Ectodermal cell (in vitro differentiated cells): ENCODE data around the gene CDK6.

Experiments used
- H3K27ac ChIP-seq: 2 replicates; pipeline ENCODE4 v1.7.0; 2013; ENCODE audit warnings: mild to moderate bottlenecking, low read depth, low read length; ENCODE audit not compliant: insufficient read depth, poor library complexity, severe bottlenecking
- H3K27me3 ChIP-seq: 2 replicates; pipeline ENCODE4 v1.7.0; 2013; ENCODE audit warnings: mild to moderate bottlenecking, low read length; ENCODE audit not compliant: insufficient read depth, control insufficient read depth, poor library complexity, severe bottlenecking
- H3K36me3 ChIP-seq: one replicate; pipeline ENCODE4 v1.7.0; 2013; ENCODE audit warnings: low read length; ENCODE audit not compliant: control insufficient read depth, insufficient read depth
- H3K4me1 ChIP-seq: one replicate; pipeline ENCODE4 v1.7.0; 2013; ENCODE audit warnings: low read length; ENCODE audit not compliant: control insufficient read depth, insufficient read depth
- H3K4me3 ChIP-seq: 2 replicates; pipeline ENCODE4 v1.7.0; 2013; ENCODE audit warnings: low read depth, low read length, control low read depth; ENCODE audit not compliant: insufficient read depth
- H3K9me3 ChIP-seq: 2 replicates; pipeline ENCODE4 v1.7.0; 2013; ENCODE audit warnings: mild to moderate bottlenecking, low read length, moderate library complexity; ENCODE audit not compliant: control insufficient read depth
- WGBS, 2 experiments: methylation state at CpG; one replicate each; pipeline ENCODE4 v1.1.7; 2013; ENCODE audit warnings: missing lambda C conversion rate in 2 of 2; 5-methylcytosine and 5-hydroxymethylcytosine counted together

Gene CDK6

GRCh38 chr7:92671505-92672169 lies 164.7 kb downstream of the CDK6 start:
- Histone ChIP-seq H3K36me3 (no peaks in the 10 kb centered on the region), H3K9me3 (no peaks in the 10 kb centered on the region), H3K4me3 (no peak overlapping the region), H3K27ac (no peak overlapping the region), H3K4me1 (no peaks in the 10 kb centered on the region), H3K27me3 (no peaks in the 10 kb centered on the region)
- 94 to 96% methylated on average over 6 of the region's 6 CpGs for WGBS, 2 experiments

- Histone ChIP-seq H3K27me3 (no peaks in the 10 kb centered on the region), H3K4me3 (no peak overlapping the region), H3K9me3 (no peaks in the 10 kb centered on the region), H3K36me3 (no peaks in the 10 kb centered on the region), H3K4me1 (no peaks in the 10 kb centered on the region), H3K27ac (no peak overlapping the region)
- whole genome bisulfite sequencing, 2 experiments = 85 to 90% methylated on average over 2 of the region's 2 CpGs
Measured at GRCh38 chr7:92670204-92670851, 166.0 kb downstream of the CDK6 start.

GRCh38 chr7:92669616-92670165 lies 166.7 kb downstream of the CDK6 start:
- Histone ChIP-seq H3K4me3 (no peak overlapping the region), H3K36me3 (no peaks in the 10 kb centered on the region), H3K4me1 (no peaks in the 10 kb centered on the region), H3K9me3 (no peaks in the 10 kb centered on the region), H3K27me3 (no peaks in the 10 kb centered on the region), H3K27ac (no peak overlapping the region)
- 93 to 96% methylated on average over 3 of the region's 3 CpGs for WGBS, 2 experiments

- no peaks in the 10 kb centered on the region for H3K36me3 ChIP-seq
- H3K27ac ChIP-seq = no peak overlapping the region
- no peaks in the 10 kb centered on the region for H3K27me3 ChIP-seq
- no peaks in the 10 kb centered on the region for H3K4me1 ChIP-seq
- no peaks in the 10 kb centered on the region for H3K9me3 ChIP-seq
- H3K4me3 ChIP-seq = no peak overlapping the region
Measured at GRCh38 chr7:92668564-92668963, 167.8 kb downstream of the CDK6 start.

- 92 to 93% methylated on average over 5 to 6 of the region's 6 CpGs for WGBS, 2 experiments
Measured at GRCh38 chr7:92667816-92668535, 168.4 kb downstream of the CDK6 start.

GRCh38 chr7:92665926-92666325 lies 170.4 kb downstream of the CDK6 start:
- Histone ChIP-seq H3K27ac (no peak overlapping the region), H3K9me3 (no peaks in the 10 kb centered on the region), H3K36me3 (no peaks in the 10 kb centered on the region), H3K4me3 (no peak overlapping the region), H3K4me1 (no peaks in the 10 kb centered on the region), H3K27me3 (no peaks in the 10 kb centered on the region)
- WGBS, 2 experiments = 68 to 69% methylated on average over 2 of the region's 2 CpGs

More at GRCh38 chr7:92667816-92668535, 168.4 kb downstream of the CDK6 start:
- Histone ChIP-seq H3K4me3 (no peak overlapping the region), H3K27me3 (no peaks in the 10 kb centered on the region), H3K9me3 (no peaks in the 10 kb centered on the region), H3K36me3 (no peaks in the 10 kb centered on the region), H3K27ac (no peak overlapping the region), H3K4me1 (no peaks in the 10 kb centered on the region)

GRCh38 chr7:92661651-92662050 lies 174.7 kb downstream of the CDK6 start:
- H3K9me3 ChIP-seq = no peaks in the 10 kb centered on the region
- H3K27ac ChIP-seq = no peak overlapping the region
- H3K4me1 ChIP-seq = no peaks in the 10 kb centered on the region
- 93 to 94% methylated on average over 1 of the region's 1 CpG for WGBS, 2 experiments
- H3K4me3 ChIP-seq = no peak overlapping the region
- H3K27me3 ChIP-seq = no peaks in the 10 kb centered on the region
- no peaks in the 10 kb centered on the region for H3K36me3 ChIP-seq

- no peaks in the 10 kb centered on the region for H3K9me3 ChIP-seq
- H3K4me3 ChIP-seq = no peak overlapping the region
- H3K4me1 ChIP-seq = no peaks in the 10 kb centered on the region
- no peak overlapping the region for H3K27ac ChIP-seq
- H3K27me3 ChIP-seq = no peaks in the 10 kb centered on the region
- no peaks in the 10 kb centered on the region for H3K36me3 ChIP-seq
- WGBS, 2 experiments = 86 to 87% methylated on average over 3 to 4 of the region's 4 CpGs
Measured at GRCh38 chr7:92658671-92659070, 177.7 kb downstream of the CDK6 start.

GRCh38 chr7:92657391-92657790 lies 179.0 kb downstream of the CDK6 start:
- Histone ChIP-seq H3K9me3 (no peaks in the 10 kb centered on the region), H3K4me3 (no peak overlapping the region), H3K36me3 (no peaks in the 10 kb centered on the region), H3K27ac (no peak overlapping the region), H3K4me1 (no peaks in the 10 kb centered on the region), H3K27me3 (no peaks in the 10 kb centered on the region)
- WGBS, 2 experiments = 91 to 97% methylated on average over 1 of the region's 1 CpG

GRCh38 chr7:92656121-92656520 lies 180.3 kb downstream of the CDK6 start:
- Histone ChIP-seq H3K27me3 (no peaks in the 10 kb centered on the region), H3K36me3 (no peaks in the 10 kb centered on the region), H3K9me3 (no peaks in the 10 kb centered on the region), H3K4me1 (no peaks in the 10 kb centered on the region), H3K4me3 (no peak overlapping the region), H3K27ac (no peak overlapping the region)
- WGBS, 2 experiments = 92 to 95% methylated on average over 3 of the region's 4 CpGs
